Measurements from ENCODE around the gene SLC23A1.

DNA sequence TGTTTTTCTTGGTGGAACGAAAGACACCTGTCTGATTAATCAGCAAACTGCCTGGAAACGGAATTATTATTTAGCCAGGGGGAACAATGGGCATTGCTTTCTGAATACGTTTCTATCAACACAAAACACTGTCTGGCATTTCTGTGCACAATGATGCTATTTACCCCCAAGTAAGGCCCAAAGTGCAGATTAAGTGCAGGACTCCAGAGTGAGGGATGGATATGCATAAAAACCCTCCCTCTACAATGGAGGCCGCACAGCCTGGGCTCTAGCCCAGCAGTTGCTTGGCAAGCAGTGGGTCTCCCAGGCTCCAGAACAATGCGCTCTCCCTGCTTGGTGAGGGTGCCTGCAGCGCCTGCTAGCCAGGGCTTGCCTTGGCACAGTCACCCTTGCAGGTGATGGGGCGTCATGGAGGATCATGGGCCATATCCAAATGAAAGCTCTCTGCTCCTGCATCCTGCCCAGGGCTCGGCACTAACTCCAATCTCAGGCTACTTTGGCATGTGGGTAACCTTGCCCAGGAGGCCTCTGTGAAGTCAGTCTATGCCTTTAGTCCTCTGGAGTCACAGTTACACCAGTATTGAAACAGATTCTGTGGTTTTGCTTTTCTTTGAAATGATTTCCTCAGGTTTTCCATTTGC, 32.2 kb upstream of the SLC23A1 start:
- TF ChIP-seq, protein P1, sequence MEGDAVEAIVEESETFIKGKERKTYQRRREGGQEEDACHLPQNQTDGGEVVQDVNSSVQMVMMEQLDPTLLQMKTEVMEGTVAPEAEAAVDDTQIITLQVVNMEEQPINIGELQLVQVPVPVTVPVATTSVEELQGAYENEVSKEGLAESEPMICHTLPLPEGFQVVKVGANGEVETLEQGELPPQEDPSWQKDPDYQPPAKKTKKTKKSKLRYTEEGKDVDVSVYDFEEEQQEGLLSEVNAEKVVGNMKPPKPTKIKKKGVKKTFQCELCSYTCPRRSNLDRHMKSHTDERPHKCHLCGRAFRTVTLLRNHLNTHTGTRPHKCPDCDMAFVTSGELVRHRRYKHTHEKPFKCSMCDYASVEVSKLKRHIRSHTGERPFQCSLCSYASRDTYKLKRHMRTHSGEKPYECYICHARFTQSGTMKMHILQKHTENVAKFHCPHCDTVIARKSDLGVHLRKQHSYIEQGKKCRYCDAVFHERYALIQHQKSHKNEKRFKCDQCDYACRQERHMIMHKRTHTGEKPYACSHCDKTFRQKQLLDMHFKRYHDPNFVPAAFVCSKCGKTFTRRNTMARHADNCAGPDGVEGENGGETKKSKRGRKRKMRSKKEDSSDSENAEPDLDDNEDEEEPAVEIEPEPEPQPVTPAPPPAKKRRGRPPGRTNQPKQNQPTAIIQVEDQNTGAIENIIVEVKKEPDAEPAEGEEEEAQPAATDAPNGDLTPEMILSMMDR (IDR thresholded peaks at IDR 0.05; ENCODE audit: insufficient read depth, low read depth, low read length) = no peak
- TF ChIP-seq EZH2 (IDR thresholded peaks at IDR 0.05; ENCODE audit: insufficient read depth, low read length) = no peak
